Measurements from ENCODE around the gene DAPK1.
A peak's percentile ranks its signal among the peaks of the same experiment; 100 is the strongest.

The DAPK1 gene

DNA sequence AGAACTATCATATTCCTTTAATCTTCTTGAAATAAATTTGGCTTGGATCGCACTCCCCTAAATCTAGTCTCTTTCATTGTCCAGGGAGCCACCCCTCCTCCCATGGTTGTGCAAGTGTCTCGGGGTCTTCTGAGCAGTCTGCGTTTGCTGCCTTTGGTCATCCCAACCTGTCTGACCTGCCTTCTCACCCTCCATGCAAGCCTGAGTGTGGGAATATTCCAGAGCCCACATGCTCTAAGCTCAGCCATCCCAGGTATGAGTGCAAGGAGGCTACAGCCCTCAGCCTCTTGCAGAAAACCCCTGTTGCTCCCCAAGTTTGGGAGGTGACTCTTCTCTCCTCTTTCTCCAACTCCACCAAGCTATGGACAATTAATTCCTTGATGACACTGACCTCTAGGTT, 220.6 kb downstream of the DAPK1 start:
- no peak overlapping the region for H3K4me3 ChIP-seq (ENCODE audit: low read depth, low read length)
- TF ChIP-seq, protein P1, sequence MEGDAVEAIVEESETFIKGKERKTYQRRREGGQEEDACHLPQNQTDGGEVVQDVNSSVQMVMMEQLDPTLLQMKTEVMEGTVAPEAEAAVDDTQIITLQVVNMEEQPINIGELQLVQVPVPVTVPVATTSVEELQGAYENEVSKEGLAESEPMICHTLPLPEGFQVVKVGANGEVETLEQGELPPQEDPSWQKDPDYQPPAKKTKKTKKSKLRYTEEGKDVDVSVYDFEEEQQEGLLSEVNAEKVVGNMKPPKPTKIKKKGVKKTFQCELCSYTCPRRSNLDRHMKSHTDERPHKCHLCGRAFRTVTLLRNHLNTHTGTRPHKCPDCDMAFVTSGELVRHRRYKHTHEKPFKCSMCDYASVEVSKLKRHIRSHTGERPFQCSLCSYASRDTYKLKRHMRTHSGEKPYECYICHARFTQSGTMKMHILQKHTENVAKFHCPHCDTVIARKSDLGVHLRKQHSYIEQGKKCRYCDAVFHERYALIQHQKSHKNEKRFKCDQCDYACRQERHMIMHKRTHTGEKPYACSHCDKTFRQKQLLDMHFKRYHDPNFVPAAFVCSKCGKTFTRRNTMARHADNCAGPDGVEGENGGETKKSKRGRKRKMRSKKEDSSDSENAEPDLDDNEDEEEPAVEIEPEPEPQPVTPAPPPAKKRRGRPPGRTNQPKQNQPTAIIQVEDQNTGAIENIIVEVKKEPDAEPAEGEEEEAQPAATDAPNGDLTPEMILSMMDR (IDR thresholded peaks at IDR 0.05; ENCODE audit: low read depth, low read length), result no peak
- in situ Hi-C loops (cut with HindIII; ENCODE audit: low sequenced_read_pairs), result no loop called here
- DNase-seq (ENCODE audit: low read depth, low spot score), result no peak

DNA sequence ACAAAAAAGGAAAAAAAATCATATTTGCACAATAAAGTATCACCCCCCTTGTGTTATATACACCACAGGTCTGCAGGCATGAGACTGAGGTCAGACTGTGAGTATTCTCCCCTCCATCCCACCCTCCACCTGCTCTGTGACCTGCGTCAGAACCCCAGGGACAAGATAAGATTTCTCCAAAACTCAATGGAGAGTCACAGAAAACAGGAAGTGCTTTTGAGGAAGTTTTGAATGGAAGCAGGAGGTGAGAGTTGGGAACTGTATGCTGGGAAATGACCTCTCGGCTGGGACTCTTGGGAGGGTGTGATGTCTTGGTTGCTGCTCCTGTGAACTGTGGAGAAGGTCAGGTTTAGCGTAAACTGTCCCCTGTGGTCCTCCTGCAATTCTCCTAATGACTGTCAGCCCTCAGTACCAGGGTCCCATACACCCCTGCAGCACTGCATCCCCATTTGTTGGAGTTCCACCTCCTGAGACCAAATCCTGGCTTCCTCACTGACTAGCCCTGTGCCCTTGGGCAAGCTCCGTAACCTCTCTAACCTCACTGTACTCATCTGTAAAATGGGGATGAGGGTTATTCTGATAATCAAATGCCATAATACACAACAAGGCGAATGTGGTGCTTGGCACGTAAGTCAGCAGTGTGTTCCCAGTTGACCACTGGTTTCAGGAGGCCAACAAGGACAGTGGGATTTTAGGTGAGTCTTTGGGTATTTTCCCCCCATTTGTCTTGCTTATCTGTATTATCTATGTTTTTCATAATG, 221.4 kb downstream of the DAPK1 start:
- in situ Hi-C loops (cut with HindIII; ENCODE audit: low sequenced_read_pairs), result no loop called here
- H3K4me3 ChIP-seq (ENCODE audit: low read depth, low read length), result no peak overlapping the region
- DNase-seq (ENCODE audit: low read depth, low spot score), result no peak
- TF ChIP-seq, protein P1 (IDR thresholded peaks at IDR 0.05; ENCODE audit: low read depth, low read length), result no peak

DNA sequence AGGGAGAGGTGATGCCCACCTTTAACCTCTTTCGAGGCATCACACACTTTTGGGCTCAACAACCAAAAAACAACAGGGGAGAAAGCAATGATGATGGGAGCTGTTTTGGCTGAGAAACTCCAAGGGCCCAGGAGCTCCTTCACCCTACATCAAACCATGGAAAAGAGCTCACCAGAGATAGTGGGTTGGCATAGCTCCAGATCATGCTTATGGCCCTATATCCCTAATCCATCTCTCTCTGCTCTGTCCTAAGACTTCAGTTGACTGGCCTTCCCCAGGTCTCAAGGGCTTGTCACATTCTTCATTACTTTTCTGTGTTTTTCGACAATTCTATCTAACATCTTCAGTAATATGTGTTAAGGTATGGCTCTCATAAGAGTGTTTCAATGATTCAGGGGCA, 222.5 kb downstream of the DAPK1 start:
- H3K4me3 ChIP-seq (ENCODE audit: low read depth, low read length), result no peak overlapping the region
- DNase-seq (ENCODE audit: low read depth, low spot score), result no peak
- in situ Hi-C loops (cut with HindIII; ENCODE audit: low sequenced_read_pairs), result no loop called here
- TF ChIP-seq, protein P1 (IDR thresholded peaks at IDR 0.05; ENCODE audit: low read depth, low read length), result no peak

DNA sequence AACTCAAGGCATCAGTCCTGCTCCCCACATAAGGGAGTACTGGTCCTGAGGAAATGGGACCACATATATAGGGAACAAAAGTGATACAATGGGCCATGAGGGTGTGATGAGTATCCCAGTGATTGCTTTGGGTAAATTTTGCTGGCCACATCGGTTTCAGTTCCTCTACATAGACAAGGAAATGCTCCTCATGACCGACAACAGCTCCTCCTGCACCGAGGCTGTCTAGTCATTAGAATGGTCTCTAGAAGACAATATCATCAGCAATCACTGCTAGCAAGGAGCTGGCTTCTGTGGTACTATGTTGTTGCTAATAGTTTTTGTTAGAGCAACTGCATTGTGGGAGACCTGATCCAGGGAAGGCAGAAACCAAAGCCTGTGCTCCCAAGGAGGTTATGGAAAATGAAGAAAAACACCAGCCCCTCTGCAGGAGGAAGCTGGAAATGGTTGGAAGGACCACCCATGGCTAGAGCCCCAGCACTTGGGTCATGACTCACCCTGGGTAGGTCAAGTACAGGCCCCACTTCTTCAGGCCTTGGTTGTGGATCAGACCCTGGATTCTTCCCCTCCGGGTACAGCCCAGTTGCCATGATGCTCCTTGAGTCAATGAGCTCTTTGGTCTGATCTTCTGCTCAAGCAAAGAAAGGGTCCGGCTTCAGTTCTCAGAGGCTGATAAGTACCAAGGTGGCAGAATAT, 224.9 kb downstream of the DAPK1 start:
- no peak overlapping the region for H3K4me3 ChIP-seq (ENCODE audit: low read depth, low read length)
- in situ Hi-C loops (cut with HindIII; ENCODE audit: low sequenced_read_pairs), result no loop called here
- DNase-seq (ENCODE audit: low read depth, low spot score), result no peak
- TF ChIP-seq, protein P1 (IDR thresholded peaks at IDR 0.05; ENCODE audit: low read depth, low read length), result no peak

DNA sequence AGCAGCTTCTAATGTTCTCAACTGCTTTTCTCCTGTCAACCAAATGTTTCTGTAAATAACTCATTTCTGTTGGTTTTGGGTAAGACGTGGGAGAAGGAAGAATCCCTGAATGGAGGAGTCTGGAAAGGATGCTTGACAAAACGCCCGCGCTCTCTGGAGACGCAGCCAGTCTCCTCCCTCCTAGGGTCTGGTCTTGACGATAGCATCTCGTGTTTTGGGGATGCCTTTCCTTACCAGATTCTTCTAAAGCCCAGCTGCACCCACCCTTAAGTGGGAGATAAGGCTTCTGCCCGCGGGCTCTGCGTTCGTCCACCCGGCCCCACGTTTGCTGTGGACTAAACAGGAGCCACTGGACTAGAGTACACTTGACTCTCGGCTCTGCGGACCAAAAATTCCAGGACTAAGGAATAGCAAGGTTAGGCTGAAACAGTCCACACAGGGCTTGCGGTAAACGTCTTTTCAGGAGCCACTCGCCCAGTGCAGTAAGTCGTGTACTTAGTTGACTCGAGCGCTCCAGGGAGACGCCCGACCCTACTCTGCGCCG, 227.8 kb downstream of the DAPK1 start:
- in situ Hi-C loops (cut with HindIII; ENCODE audit: low sequenced_read_pairs), result no loop called here
- peak overlapping the region; percentile 61 for H3K4me3 ChIP-seq (ENCODE audit: low read depth, low read length)
- DNase-seq (ENCODE audit: low read depth, low spot score), result no peak
- TF ChIP-seq, protein P1 (IDR thresholded peaks at IDR 0.05; ENCODE audit: low read depth, low read length), result no peak

DNA sequence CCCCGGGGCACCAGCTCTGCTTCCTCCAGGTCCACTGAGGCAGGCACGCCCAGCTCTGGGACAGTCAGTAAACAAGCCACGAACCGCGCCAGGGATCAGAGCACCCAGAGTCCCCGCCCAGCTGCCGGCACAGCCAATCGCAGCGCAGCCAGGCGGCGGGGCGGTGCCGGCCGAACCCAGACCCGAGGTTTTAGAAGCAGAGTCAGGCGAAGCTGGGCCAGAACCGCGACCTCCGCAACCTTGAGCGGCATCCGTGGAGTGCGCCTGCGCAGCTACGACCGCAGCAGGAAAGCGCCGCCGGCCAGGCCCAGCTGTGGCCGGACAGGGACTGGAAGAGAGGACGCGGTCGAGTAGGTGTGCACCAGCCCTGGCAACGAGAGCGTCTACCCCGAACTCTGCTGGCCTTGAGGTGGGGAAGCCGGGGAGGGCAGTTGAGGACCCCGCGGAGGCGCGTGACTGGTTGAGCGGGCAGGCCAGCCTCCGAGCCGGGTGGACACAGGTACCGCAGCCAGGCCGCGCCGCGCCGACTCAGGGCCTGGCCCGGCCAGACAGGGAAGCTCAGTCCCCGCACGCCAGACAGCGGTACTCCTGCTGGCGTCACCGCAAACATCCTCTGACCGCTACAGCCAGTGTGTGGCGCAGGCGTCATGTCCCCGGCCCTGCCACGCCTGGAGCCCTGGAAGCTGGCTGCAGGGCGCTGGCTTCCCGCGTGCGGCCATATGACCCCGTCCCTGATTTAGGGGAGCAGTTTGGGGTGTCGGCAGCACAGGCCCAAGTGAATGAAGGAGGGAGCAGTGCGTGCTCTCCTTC, 228.4 kb downstream of the DAPK1 start, which contains the start of gene CTSL:
TSS of gene CTSL (plus strand) at position 220 of the 810 bp plus-strand sequence. CDS start 1,485 bp downstream, outside the sequence.
- H3K4me3 ChIP-seq (ENCODE audit: low read depth, low read length), result peak within 1 kb of the TSS; percentile 61
- TF ChIP-seq, protein P1 (IDR thresholded peaks at IDR 0.05; ENCODE audit: low read depth, low read length), result peak; percentile 23
- in situ Hi-C loops (cut with HindIII; ENCODE audit: low sequenced_read_pairs), result no loop called here

More for the DNA sequence above, 228.4 kb downstream of the DAPK1 start, which contains the start of gene CTSL:
- DNase-seq (ENCODE audit: low read depth, low spot score), result peak; percentile 70
